Sigmoid colon (tissue), 4 donors: ENCODE measurements around the gene AVEN.
"Not testable (repeated sequence)": the region's sequence is repeated elsewhere in the genome, so short reads cannot be mapped to it uniquely, and the experiment has no call there.

Experiments used
- EP300 ChIP-seq, 4 donors: sonication (generic); formaldehyde crosslinking; IDR thresholded peaks; one replicate each; pipeline ENCODE4 v1.6.1; 2017; ENCODE audit warnings: antibody characterized with exemption in 4 of 4
- TF ChIP-seq, protein P1 (sequence below), 4 experiments: fragments of 450-650 bp in 3 of 4; fragments of 200-600 bp in 1 of 4; IDR thresholded peaks; one replicate each; pipeline ENCODE4 v1.5.1; 2016 to 2019; ENCODE audit warnings: antibody characterized with exemption in 4 of 4, mild to moderate bottlenecking in 3 of 4, moderate library complexity in 2 of 4

DNA sequence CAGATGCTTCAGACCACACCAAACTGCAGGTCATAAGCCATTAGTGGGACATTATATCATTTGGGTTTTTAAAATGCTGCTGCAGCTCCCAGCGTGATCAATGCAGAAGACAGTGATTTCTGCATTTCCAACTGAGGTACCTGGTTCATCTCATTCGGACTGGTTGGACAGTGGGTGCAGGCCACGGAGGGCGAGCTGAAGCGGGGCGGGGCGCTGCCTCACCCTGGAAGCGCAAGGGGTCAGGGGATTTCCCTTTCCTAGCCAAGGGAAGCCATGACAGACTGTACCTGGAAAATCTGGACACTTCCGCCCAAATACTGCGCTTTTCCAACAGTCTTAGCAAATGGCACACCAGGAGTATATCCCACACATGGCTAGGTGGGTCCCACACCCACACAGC, 43.3 kb downstream of the AVEN start:
- not testable (repeated sequence) for TF ChIP-seq EP300 (IDR thresholded peaks at IDR 0.05)
- TF ChIP-seq, protein P1, sequence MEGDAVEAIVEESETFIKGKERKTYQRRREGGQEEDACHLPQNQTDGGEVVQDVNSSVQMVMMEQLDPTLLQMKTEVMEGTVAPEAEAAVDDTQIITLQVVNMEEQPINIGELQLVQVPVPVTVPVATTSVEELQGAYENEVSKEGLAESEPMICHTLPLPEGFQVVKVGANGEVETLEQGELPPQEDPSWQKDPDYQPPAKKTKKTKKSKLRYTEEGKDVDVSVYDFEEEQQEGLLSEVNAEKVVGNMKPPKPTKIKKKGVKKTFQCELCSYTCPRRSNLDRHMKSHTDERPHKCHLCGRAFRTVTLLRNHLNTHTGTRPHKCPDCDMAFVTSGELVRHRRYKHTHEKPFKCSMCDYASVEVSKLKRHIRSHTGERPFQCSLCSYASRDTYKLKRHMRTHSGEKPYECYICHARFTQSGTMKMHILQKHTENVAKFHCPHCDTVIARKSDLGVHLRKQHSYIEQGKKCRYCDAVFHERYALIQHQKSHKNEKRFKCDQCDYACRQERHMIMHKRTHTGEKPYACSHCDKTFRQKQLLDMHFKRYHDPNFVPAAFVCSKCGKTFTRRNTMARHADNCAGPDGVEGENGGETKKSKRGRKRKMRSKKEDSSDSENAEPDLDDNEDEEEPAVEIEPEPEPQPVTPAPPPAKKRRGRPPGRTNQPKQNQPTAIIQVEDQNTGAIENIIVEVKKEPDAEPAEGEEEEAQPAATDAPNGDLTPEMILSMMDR (IDR thresholded peaks at IDR 0.05) = not testable (repeated sequence)
